Skin of body (tissue), 2 donors: ENCODE measurements around the gene PTBP1. TPM values are rescaled to one million over a fixed set of nuclear protein-coding genes. Genes with fewer than 3 reads are reported as not detected.
"Not testable (repeated sequence)": the region's sequence is repeated elsewhere in the genome, so short reads cannot be mapped to it uniquely, and the experiment has no call there.

Source experiments
- DNase-seq: peaks from one replicate; lab custom pipeline; 2025; lab: John Stamatoyannopoulos, UW
- total RNA-seq: library from RNA; depleted of rRNA; stranded (reverse); fragments of >200 nt; gene quantifications from one replicate; pipeline ENCODE4 v1.2.3, GENCODE V29; 2014

PTBP1 gene
- total RNA-seq, 1 donor from 2014 or later = 106 TPM

DNA sequence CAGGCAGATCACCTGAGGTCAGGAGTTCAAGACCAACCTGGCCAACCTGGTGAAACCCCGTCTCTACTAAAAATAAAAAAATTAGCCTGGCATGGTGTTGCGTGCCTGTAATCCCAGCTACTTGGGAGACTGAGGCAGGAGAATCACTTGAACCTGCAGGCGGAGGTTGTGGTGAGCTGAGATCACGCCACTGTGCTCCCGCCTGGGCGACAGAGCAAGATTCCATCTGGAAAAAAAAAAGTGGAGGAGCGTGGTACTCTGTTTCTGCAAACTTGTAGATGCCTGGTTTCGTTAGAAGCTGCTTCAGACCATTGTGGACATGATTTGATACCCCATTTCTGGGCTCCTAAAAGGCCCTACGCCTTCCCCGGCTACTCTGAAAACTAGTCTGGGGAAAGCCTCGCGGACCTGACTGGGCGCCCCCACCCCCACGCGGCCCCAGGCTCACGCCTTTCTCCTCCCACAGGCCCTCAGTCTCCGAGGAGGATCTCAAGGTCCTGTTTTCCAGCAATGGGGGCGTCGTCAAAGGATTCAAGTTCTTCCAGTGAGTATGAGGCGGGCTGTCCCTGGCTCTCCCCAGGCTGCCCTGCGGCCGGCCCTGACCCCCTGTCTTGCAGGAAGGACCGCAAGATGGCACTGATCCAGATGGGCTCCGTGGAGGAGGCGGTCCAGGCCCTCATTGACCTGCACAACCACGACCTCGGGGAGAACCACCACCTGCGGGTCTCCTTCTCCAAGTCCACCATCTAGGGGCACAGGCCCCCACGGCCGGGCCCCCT is 13.0 kb downstream of the PTBP1 start:
- no peak for DNase-seq

DNA sequence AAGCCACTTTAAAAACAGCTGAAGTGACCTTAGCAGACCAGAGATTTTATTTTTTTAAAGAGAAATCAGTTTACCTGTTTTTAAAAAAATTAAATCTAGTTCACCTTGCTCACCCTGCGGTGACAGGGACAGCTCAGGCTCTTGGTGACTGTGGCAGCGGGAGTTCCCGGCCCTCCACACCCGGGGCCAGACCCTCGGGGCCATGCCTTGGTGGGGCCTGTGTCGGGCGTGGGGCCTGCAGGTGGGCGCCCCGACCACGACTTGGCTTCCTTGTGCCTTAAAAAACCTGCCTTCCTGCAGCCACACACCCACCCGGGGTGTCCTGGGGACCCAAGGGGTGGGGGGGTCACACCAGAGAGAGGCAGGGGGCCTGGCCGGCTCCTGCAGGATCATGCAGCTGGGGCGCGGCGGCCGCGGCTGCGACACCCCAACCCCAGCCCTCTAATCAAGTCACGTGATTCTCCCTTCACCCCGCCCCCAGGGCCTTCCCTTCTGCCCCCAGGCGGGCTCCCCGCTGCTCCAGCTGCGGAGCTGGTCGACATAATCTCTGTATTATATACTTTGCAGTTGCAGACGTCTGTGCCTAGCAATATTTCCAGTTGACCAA is 13.7 kb downstream of the PTBP1 start:
- DNase-seq = no peak

DNA sequence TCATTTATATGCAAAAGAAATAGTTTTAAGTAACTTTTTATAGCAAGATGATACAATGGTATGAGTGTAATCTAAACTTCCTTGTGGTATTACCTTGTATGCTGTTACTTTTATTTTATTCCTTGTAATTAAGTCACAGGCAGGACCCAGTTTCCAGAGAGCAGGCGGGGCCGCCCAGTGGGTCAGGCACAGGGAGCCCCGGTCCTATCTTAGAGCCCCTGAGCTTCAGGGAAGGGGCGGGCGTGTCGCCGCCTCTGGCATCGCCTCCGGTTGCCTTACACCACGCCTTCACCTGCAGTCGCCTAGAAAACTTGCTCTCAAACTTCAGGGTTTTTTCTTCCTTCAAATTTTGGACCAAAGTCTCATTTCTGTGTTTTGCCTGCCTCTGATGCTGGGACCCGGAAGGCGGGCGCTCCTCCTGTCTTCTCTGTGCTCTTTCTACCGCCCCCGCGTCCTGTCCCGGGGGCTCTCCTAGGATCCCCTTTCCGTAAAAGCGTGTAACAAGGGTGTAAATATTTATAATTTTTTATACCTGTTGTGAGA is 14.3 kb downstream of the PTBP1 start:
- no peak for DNase-seq

DNA sequence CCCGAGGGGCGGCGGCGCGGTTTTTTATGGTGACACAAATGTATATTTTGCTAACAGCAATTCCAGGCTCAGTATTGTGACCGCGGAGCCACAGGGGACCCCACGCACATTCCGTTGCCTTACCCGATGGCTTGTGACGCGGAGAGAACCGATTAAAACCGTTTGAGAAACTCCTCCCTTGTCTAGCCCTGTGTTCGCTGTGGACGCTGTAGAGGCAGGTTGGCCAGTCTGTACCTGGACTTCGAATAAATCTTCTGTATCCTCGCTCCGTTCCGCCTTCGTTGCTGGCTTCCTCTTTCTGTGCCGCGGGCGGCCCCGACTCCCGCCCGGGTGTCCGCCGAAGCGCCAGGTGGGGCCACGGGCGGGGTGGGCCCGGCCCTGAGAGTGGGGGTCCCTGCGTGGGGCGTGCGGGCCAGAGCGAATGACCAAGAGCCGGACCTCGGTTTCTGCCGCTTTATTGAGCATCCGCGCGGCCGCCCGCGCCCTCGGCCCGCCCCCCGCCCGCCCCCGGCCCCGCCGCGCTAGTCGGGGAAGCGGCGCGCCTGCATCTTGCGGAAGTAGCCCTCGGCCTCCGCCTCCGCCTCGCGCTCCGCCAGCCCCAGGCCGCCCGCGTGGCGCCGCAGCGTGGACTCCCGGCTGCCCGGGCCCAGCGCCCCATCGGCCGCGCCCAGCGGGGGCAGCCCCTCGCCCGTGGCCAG is 14.9 kb downstream of the PTBP1 start:
- no peak for DNase-seq

DNA sequence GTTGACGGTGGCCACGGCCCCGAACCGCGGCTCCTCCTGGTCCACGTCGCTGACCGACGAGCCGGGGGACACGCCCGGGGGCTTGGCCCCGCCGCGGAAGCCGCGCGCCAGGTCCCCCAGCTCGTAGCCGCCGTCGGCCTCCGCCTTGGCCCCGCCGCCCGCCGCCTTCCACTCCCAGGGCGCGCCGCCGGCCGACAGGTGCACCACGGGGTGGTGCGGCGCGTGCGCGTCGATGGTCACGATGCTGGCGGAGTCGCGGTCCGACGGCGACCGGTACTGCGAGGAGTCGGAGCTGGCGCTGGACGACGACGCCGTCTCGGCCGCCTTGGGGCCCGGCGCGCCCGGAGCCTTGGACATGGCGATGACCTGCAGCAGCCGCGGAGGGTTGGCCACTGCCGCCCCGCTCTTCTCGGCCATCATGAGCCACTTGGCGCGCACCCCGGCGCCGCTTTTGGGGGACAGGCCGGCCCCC is 15.5 kb downstream of the PTBP1 start:
- DNase-seq = no peak

DNA sequence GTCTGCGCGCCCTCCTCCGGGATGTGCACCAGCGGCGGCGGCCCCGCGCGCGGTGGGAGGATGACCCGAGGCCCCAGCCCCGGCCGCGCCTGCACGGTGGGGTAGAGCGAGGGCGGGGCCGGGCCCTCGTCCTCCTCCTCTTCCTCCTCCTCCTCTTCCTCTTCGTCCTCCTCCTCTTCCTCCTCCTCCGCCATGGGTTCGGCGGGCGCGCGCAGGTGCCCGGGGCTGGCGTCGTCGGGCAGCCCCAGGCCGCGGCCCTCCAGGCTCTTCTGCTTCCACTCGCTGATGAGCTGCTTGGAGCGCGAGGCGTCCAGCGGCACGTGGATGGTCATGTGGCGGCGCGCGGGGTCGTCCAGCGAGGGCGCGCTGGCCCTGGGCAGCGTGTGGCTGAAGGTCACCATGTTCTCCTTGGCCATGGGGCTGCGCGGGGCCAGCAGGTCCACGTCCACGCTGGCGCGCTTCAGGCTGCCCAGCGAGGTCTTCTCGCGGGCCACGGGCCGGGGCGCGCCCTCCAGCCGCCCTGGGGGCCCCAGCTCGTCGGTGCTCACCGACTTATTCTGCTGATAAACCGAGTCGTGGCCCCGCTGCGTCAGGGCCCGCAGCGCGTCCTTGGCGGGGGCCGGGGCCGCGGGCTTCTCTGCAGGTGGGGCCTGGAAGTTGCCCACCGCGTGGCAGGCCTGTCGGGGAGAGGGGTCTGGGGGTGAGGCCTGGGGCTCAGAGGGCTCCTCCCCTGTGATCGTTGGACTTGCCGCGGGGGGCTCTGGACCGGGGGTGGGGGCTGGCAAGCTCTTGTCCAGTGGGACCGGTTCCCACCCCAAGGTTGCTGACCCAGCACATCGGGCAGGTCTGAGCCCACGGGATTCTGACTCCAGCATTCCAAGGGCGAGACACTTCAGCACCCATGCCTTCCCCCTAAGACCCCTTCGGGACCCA is 16.2 kb downstream of the PTBP1 start:
- no peak for DNase-seq

DNA sequence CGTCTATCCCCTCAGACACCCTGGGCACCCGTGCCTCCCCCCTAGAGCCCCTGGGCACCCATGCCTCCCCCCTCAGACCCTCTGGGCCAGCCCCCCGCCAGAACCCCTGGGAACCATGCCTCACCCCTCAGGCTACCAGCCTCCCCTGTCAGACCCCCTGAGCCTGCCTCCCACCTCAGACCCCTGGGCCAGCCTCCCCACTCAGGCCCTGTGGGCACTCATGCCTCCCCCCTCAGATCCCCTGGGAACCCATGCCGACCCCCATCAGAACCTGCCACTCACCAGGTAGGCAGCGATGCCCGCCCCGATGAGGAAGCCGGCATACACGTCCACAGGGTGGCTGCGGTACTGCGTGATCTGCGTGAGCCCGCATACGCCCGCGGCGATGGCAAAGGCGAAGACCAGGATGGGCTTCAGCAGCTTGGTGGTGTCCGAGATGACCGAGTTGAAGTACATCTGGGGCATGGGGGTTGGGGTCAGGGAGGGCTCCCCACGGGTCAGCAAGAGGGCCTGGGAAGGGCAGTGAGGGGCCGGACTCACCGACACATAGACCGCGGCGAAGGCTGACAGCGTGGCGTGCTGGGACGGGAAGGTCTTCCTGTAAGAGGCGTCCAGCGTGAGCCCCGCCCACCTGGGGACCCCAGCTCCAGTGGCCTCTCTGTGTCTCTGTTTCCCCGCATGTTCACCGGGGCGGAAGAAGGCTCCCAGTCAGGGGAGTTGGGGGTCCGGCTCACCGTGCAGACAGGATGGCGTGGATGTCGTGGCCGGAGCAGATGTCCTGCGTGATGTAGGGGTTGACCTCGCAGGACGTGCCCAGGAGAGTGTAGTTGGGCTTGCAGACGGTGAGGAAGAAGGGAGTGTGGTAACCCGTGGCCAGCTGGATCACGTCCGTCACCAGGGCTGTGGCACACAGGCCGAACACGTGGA is 17.2 kb downstream of the PTBP1 start:
- no peak for DNase-seq

DNA sequence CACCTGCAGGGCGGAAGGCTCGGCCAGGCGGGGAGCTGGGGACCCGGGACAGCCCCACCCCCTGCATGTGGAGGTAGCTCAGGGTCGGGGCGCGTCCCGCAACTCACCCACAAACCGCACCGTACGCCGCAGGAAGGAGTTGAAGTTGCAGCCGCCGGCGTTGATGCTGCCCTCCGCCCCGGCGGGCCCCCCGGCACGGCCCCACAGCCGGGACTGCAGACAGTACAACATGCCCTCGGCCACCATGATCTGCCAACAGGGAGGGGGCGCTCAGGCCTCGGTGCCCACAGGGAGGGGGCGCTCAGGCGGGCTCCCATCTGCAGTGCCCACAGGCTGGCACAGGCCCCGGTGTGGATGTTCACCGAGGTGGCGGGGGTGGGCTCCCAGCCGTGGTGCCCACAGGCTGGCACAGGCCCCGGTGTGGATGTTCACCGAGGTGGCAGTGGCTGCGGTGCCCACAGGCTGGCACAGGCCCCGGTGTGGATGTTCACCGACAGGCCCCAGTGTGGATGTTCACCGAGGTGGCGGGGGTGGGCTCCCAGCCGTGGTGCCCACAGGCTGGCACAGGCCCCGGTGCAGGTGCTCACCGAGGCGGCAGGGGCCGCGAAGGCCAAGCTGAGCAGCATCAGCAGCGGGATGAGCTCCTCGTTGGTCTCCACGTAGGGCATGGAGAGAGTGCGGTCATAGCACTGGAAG is 18.0 kb downstream of the PTBP1 start:
- DNase-seq = no peak

DNA sequence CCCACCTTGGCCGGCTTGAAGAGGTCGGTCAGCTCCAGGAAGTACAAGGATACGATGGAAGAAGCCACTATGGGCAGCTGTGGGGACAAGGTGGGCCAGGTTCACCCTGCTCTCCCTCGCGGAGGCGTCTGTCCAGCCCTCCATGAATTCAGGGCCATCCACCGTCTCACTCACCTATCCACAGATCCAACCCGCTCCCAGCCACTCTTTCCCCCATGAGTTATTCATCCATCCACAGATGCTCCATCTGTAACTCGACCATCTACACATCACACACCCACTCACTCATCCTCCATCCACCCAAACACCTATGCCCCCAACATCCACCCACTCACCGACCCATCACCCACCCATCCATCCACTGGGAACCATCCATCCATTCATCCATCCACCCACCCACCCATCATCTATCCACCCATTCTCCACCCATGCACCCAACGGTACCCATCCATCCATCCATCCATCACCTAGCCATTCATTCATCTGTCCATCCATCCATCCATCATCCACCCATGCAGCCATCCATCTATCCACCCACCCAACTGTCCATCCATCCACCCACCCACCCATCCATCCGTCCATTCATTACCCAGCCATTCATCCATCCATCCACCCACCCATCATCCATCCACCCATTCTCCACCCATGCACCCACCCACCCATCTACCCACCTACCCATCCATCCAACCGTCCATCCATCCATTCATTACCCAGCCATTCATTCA is 18.7 kb downstream of the PTBP1 start:
- DNase-seq = no peak

DNA sequence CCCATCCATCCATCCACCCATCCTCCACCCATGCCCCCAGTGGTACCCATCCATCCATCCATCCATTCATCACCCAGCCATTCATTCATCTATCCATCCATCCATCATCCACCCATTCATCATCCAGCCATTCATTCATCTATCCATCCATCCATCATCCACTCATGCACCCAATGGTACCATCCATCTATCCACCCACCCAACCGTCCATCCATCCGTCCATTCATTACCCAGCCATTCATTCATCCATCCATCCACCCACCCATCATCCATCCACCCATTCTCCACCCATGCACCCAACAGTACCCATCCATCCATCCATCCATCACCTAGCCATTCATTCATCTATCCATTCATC is 19.2 kb downstream of the PTBP1 start:
- no peak for DNase-seq

DNA sequence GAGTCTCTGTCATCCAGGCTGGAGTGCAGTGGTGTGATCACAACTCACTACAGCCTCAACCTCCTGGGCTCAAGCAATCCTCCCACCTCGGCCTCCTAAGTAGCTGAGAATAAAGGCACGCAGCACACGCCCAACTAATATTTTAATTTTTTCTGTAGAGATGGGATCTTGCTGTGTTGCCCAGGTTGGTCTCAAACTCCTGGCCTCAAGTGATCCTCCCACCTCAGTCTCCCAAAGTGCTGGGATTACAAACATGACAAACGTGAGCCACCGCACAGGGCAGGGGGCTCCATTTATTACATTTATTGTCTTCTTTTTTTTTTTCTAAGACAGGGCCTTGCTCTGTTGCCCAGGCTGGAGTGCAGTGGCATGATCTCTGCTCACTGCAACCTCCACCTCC is 23.0 kb downstream of the PTBP1 start:
- not testable (repeated sequence) for DNase-seq

DNA sequence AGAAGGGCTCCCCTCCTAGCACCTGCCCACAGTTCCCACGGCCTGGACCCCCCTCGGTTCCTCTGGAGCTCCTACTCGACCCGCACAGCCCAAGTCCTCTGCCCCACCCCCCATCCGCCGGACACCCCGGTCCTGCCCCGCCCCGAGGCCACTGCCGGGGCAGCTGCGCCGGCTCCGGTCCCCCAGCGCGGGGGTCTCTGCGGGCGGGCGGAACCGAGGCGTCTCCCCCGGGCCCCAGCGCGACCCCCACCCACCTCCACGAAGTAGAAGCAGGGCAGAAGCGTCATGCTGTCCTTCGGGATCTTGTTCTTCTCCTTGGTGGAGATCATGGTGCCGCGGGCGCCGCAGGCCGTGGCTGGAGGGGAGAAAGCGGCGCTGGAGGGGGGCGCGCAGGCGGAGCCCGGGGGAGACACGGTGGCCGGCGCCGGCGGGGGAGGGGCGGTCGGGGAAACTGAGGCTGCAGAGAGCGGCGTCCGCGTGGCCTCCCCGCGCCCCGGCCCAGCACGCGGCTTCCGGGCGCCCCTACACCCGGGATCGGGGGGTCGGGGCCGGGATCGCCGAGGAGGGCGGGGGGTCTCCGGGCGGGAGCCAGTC is 24.1 kb downstream of the PTBP1 start:
- no peak for DNase-seq

DNA sequence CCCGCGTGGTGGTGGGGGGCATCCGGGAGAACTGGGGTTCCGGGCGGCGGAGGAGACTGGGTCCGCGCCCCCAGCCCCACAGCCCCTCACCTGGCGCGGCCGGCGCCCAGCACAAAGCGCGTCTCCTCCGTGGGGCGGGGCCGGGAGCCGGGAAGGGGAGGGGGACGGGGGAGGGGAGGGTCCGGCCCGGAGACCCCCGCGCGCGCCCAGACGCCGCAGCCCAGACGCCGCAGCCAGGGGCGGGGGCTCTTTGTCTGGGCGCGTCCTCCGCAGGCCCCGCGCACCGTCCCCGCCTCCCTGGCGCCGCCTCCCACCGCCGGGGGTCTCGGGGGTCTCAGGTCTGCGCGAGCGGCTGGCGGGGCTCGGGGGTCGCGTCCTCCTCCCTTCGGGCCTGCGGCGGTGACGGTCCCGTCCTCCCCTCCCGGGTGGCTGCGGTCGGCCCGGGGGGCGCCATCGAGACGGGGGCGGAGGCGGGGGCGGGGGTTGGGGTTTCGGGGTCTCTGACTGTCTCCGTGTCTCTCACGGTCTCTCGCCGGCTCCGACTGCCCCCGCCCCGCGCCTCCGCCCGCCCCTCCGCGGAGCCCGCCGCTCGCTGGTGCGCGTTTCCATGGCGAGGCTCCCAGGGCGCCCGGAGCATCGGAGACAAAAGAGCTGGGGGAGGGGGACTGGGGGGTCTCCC is 24.7 kb downstream of the PTBP1 start, which contains the start of gene PLPPR3:
Gene PLPPR3 (minus strand): TSS at position 131 of the 679 bp plus-strand sequence. CDS start 396 bp downstream, outside the sequence.
- no peak for DNase-seq

DNA sequence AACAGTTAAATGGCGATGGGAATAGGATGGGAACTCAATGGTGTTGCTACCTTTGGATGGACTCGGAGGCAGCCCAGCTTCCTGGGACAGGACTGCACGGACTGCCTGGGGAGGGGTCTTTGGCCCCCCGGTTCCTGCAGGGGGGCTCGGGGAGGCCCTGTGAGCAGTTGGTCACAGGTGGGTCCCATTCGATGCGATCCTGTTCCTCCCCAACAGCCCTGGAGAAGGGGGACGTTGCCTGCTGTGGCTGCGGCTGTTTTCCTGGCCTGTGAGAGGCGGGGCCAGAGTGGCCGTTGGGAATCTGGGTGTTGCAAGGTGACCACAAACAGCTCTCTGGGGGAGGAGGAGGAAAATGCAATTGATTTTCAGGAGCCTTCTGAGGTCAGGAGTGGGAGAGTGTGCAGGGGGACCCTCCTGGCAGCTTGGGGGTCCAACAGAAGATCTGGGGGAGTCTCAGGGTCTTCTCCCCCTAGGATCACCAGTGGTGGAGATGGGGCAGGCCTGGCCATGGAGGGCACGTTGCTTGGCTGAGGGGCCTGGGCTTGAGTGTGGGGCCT is 26.4 kb downstream of the PTBP1 start:
- no peak for DNase-seq

DNA sequence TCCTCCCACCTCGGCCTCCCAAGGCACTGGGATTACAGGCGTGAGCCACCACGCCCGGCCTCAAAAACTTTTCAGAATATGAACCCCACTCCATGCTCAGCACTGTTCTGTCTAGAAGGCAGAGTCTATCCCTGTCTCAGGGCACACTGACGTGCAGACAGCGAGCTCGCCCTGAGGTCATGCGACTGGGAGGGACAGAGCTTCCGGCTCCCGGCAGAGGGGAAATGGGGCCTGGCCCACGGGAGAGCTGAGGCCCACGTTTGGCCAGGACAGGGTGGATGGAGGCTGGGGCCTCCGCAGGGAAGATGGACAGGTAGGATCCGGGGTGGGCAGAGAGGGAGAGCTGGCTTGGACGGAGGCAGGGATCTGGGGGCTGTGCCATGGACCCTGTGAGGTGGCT is 27.6 kb downstream of the PTBP1 start:
- DNase-seq = no peak

DNA sequence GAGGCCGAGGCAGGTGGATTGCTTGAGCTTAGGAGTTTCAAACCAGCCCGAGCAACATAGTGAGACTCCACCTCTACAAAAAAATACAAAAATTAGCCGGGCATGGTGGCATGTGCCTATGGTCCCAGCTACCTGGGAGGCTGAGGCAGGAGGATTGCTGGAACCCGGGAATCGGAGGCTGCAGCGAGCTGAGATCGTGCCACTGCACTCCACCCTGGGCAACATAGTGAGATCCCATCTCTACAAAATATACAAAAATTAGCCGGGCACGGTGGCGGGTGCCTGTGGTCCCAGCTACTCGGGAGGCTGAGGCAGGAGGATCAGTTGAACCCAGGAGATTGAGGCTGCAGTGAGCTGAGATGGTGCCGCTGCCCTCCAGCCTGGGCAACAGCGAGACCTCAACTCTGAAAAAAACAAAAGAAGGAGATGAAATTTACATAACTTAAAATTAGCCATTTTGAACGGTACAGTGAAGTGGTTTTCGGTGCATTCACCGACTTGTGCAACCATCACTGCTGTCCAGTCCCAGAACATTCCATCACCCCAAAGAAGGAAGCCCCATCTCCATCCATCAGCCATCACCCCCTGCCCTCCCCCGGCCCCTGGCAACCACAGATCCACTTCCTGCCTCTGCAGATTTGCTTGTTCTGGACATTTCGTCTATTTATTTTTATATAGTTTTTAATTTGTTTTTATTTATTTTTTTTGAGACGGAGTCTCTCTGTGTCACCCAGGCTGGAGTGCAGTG is 28.8 kb downstream of the PTBP1 start:
- no peak for DNase-seq

DNA sequence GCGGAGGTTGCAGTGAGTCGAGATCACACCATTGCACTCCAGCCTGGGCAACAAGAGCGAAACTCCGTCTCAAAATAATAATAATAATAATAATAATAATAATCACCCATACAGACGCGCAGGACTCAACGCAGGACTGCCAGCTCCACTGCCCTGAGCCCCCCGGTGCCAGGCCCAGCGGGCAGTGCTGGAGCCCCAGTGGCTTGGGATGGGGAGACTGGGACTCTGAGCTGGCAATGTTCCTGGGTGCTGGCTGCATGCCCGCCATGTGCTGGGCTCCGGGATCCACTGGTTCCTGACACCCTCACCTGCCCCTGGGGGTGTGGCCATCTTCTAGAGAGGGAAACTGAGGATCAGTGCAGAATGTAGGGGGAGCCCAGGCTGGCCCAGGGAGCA is 30.1 kb downstream of the PTBP1 start:
- DNase-seq = no peak
